ENCODE results near the gene HNRNPA2B1.

HNRNPA2B1 gene

GRCh38 chr7:26237035-26237807 is 36.7 kb upstream of the HNRNPA2B1 start (continued):
- no peak for TF ChIP-seq TSHZ2 (CRISPR knock-in tag; IDR thresholded peaks at IDR 0.05)

- TF ChIP-seq ZNF8 (CRISPR knock-in tag; IDR thresholded peaks at IDR 0.05) (no peak), TCF4 (CRISPR knock-in tag; IDR thresholded peaks at IDR 0.05; ENCODE audit: borderline replicate concordance) (no peak), SNAI2 (CRISPR knock-in tag; IDR thresholded peaks at IDR 0.05) (no peak), CREB5 (CRISPR knock-in tag; IDR thresholded peaks at IDR 0.05; ENCODE audit: low read depth) (no peak), RARB (CRISPR knock-in tag; IDR thresholded peaks at IDR 0.05) (no peak), CSDC2 (CRISPR knock-in tag; IDR thresholded peaks at IDR 0.05) (no peak), GLIS3 (CRISPR knock-in tag; IDR thresholded peaks at IDR 0.05) (no peak), ZFP30 (CRISPR knock-in tag; IDR thresholded peaks at IDR 0.05) (no peak), OSR1 (CRISPR knock-in tag; IDR thresholded peaks at IDR 0.05) (no peak)
- ATAC-seq: no peak
These were observed 33.5 kb upstream of the HNRNPA2B1 start for GRCh38 chr7:26233902-26234511.

DNA sequence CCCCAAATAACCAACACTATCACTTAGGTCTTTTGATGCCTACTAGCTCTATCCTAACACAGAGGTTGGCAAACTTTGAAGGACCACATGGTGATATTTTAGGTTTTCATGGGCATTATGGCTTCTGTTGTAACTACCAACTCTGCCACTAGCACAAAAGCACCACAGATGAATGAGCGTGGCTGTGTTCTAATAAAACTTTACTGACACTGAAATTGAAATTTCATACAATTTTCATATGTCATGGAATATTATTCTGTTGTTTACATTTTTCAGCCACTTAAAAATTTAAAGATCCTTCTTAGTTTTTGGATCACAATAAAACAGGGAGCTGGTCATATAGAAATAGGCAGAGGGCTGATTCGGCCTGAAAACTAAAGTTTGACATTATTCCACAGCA is 27.4 kb upstream of the HNRNPA2B1 start:
- TF ChIP-seq ZNF565 (CRISPR knock-in tag; conservative IDR thresholded peaks at IDR 0.05; ENCODE audit: low read depth) (no peak), PPARA (CRISPR knock-in tag; IDR thresholded peaks at IDR 0.05; ENCODE audit: borderline replicate concordance) (no peak)
- ATAC-seq: no peak

DNA sequence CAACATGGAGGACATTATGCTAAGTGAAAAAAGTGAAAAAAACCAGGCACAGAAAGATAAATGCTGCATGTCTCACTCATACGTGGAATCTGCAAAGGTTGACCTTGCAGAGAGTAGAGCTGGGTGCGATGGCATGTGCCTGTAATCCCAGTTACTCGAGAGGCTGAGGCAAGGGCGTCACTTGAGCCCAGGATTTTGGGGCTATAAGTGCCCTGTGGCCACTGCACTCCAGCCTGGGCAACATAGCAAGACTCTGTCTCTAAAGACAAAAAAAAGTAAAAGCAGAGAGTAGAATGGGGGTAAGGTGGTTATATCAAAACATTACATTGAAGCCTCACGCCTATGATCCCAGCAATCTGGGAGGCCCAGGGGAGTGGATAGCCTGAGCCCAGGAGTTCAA is 23.8 kb upstream of the HNRNPA2B1 start:
- no peak for ATAC-seq
- TF ChIP-seq TSHZ2 (CRISPR knock-in tag; IDR thresholded peaks at IDR 0.05): no peak
- no peak for TF ChIP-seq PPARA (CRISPR knock-in tag; IDR thresholded peaks at IDR 0.05; ENCODE audit: borderline replicate concordance)
- no peak for TF ChIP-seq ISL1 (CRISPR knock-in tag; IDR thresholded peaks at IDR 0.05)

DNA sequence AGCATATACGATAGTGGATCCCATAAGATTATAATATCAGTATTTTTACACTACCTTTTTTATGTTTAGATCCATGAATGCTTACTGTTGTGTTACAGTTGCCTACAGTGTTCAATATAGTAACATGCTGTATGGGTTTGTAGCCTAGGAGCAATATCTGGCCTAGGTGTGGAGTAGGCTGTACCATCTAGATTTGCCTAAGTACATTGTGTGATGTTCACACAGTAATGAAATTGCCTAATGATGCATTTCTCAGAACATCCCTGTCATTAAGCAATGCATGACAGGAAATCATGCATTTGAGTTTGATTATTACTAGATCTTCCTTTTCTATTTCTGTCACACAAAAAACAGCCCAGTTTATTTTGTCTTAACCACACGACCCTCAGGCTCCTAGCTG is 15.5 kb upstream of the HNRNPA2B1 start:
- TF ChIP-seq ZNF70 (CRISPR knock-in tag; IDR thresholded peaks at IDR 0.05): no peak
- TF ChIP-seq, protein P1, sequence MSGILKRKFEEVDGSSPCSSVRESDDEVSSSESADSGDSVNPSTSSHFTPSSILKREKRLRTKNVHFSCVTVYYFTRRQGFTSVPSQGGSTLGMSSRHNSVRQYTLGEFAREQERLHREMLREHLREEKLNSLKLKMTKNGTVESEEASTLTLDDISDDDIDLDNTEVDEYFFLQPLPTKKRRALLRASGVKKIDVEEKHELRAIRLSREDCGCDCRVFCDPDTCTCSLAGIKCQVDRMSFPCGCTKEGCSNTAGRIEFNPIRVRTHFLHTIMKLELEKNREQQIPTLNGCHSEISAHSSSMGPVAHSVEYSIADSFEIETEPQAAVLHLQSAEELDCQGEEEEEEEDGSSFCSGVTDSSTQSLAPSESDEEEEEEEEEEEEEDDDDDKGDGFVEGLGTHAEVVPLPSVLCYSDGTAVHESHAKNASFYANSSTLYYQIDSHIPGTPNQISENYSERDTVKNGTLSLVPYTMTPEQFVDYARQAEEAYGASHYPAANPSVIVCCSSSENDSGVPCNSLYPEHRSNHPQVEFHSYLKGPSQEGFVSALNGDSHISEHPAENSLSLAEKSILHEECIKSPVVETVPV (CRISPR knock-in tag; IDR thresholded peaks at IDR 0.05): no peak
- TF ChIP-seq ZFP30 (CRISPR knock-in tag; IDR thresholded peaks at IDR 0.05): no peak
- TF ChIP-seq ZC3H10 (CRISPR knock-in tag; IDR thresholded peaks at IDR 0.05): no peak
- no peak for TF ChIP-seq PPARA (CRISPR knock-in tag; IDR thresholded peaks at IDR 0.05; ENCODE audit: borderline replicate concordance)
- no peak for TF ChIP-seq SNAI2 (CRISPR knock-in tag; IDR thresholded peaks at IDR 0.05)
- TF ChIP-seq TCF4 (CRISPR knock-in tag; IDR thresholded peaks at IDR 0.05; ENCODE audit: borderline replicate concordance): no peak
- TF ChIP-seq ZNF565 (CRISPR knock-in tag; conservative IDR thresholded peaks at IDR 0.05; ENCODE audit: low read depth): no peak
- TF ChIP-seq TOX (CRISPR knock-in tag; IDR thresholded peaks at IDR 0.05; ENCODE audit: borderline replicate concordance): no peak
- TF ChIP-seq OSR1 (CRISPR knock-in tag; IDR thresholded peaks at IDR 0.05): no peak
- no peak for TF ChIP-seq ARNTL (CRISPR knock-in tag; IDR thresholded peaks at IDR 0.05; ENCODE audit: borderline replicate concordance, low read depth)
- TF ChIP-seq ZNF8 (CRISPR knock-in tag; IDR thresholded peaks at IDR 0.05): no peak
- TF ChIP-seq CREB5 (CRISPR knock-in tag; IDR thresholded peaks at IDR 0.05; ENCODE audit: low read depth): no peak
- peak; percentile 19; the same call in 1 of the 3 replicates for ATAC-seq
